Rectal smooth muscle tissue (tissue), 1 donor: ENCODE data around the gene DKKL1.
A peak's percentile ranks its signal among the peaks of the same experiment; 100 is the strongest.
"Not testable (repeated sequence)": the region's sequence is repeated elsewhere in the genome, so short reads cannot be mapped to it uniquely, and the experiment has no call there.

ENCODE experiments used
- H3K27ac ChIP-seq: one replicate; pipeline ENCODE4 v1.7.0; 2013; ENCODE audit warnings: low read depth, low read length, inconsistent platforms
- H3K27me3 ChIP-seq: one replicate; pipeline ENCODE4 v1.7.0; 2013; ENCODE audit warnings: low read length; ENCODE audit not compliant: control insufficient read depth, insufficient read depth
- H3K36me3 ChIP-seq: one replicate; pipeline ENCODE4 v1.7.0; 2013; ENCODE audit warnings: low read length; ENCODE audit not compliant: control insufficient read depth, insufficient read depth
- H3K4me1 ChIP-seq: one replicate; pipeline ENCODE4 v1.7.0; 2013; ENCODE audit warnings: low read length; ENCODE audit not compliant: control insufficient read depth, insufficient read depth
- H3K4me3 ChIP-seq: one replicate; pipeline ENCODE4 v1.7.0; 2013; ENCODE audit warnings: low read length
- H3K9ac ChIP-seq: one replicate; pipeline ENCODE4 v1.7.0; 2013; ENCODE audit warnings: low read length

The DKKL1 gene

DNA sequence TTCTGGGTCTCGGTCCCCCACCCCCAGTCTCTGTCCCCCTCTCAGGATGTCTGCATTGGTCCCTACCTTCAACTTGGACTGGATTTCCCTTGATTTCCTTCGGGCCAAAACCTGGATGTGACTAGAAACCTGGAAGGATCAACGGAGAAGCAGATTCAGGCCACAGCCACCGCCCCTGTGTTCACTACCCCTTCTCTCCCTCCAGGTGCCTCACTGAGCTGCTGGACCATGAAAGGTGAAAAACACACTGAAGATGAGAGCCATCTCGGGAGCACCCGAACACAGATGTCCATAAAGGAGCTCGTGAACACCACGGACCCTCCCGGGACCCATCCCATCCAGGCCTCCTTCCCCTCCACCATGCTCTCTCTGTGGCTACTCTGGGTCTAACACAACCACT, 6.5 kb upstream of the DKKL1 start:
- no peaks in the 10 kb centered on the region for H3K4me1 ChIP-seq
- no peak overlapping the region for H3K4me3 ChIP-seq
- H3K27me3 ChIP-seq, result no peaks in the 10 kb centered on the region
- no peak overlapping the region for H3K9ac ChIP-seq
- peak overlapping the region; percentile 6 for H3K27ac ChIP-seq
- peaks cover 7% of the 10 kb centered on the region for H3K36me3 ChIP-seq

DNA sequence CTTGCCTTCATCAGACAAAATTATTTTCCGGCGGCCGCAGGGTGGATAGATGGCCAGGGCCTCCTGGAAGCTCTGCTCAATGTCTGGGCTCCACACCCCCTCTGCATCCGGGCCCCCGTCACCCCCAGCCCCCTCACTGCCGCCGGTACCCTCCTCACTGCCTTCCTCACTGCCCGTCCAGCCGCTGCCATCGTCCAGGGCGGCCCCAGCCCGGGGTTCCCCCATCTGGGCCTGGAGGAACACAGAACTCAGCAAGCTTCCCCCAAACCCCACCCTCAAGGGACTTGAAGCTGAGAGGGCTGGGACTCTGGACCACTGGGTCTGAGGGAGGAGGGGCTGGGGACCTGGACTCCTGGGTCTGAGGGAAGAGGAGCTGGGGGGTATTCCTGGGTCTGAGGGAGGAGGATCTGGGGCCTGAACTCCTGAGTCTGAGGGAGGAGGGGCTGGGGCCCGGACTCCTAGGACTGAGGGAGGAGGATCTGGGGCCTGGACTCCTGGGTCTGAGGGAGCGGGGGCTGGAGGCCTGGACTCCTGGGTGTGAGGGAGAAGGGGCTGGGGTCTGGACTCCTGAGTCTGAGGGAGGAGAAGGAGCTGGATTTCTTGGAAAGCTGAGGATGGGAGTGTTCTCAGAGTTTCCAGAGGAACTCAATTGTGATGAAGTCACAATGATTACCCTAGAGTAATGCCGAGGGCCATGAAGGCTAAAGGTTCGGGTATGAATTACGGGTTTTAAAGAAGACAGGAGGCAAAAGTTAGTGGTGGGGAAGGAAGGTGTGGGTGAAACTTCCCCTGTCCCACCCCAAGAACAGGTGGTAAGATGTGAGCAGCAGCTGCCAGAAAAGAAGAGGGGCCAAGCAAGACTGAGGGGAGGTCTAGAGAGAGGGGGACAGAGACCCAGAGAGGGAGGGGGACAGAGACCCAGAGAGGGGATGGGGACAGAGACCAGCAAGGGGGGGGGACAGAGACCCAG, 3.5 kb upstream of the DKKL1 start:
- H3K27ac ChIP-seq, result peak overlapping the region; percentile 93
- no peaks in the 10 kb centered on the region for H3K27me3 ChIP-seq
- H3K4me1 ChIP-seq, result peaks cover 6% of the 10 kb centered on the region
- H3K9ac ChIP-seq, result no peak overlapping the region
- peaks cover 4% of the 10 kb centered on the region for H3K36me3 ChIP-seq
- H3K4me3 ChIP-seq, result no peak overlapping the region

DNA sequence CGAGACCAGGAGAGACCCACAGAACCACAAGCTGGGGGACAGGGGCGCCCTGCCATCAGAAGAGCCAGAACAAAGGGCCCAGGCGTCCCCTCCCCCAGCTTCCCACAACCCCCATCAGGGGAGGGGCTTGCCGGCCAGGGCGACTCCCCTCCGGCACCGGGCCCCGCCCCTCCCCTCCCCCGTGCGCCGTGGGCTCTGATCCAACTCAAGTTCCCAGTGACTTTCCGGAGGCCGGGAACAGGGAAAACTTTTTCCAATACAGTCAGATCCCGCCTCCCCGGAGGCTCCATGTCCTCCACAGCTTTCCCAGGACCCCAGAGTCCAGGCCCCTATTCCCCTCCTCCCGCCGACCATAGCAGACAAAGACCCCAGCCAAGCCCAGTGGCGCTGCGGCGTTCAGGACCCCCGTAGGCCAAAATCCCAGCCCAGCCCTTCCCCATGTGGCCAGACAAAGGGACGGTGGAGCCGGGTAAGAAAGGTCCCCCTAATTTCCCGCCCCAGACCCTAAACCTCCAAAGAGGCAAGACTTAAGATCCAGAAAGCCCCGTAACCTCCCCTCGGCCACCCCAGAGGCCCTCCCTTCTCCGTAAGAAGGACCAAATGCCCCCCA, 2.1 kb upstream of the DKKL1 start:
- Histone ChIP-seq H3K4me1 (peaks cover 6% of the 10 kb centered on the region), H3K27me3 (no peaks in the 10 kb centered on the region), H3K4me3 (peak overlapping the region; percentile 79), H3K9ac (peak overlapping the region; percentile 78), H3K27ac (peak overlapping the region; percentile 93), H3K36me3 (peaks cover 2% of the 10 kb centered on the region)

DNA sequence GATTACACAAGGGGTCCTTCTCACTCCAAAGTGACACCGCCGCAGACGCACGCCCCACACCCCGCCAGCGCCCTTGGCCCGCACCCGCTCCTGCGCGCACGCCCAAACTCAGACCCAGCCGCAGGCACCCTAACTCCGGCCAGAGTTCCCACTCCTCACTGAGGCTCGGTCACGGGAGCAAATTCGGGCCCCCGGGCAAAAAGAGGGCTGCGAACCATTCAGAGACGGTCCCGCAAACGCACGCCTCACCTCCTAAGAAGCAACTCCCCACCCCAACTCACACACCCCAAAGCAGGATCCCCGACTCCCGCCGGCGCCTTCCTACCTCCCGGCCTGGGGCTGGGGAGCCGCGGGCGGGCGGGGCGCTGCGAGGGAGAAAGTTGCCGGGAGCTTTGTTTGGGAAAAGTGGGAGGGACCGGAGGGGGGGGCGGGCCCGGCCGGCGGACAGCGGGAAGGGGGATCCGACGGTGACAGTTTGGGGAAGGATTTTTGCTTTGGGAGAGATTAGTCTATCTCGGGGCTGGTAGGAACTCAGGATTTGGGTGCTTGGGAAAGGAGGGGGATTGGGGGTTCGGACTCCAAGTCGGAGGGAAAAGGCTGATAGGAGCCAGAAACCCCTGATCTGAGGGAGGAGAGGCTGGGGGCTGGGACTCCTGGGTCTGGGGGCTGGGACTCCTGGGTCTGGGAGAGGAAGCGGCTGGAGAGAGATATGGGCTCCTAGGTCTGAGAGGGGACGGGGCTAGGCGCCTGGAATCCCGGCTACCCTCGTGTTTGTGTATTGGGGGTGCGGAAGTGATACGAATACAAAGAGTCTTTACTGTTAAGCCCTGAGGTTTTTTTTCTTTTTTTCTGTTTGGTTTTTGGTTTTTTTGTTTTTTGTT, 1.4 kb upstream of the DKKL1 start, which contains the start of gene TEAD2:
TEAD2 (minus strand) TSS at position 369 of the 881 bp plus-strand sequence. CDS start 2,341 bp downstream, outside the sequence.
- H3K4me1 ChIP-seq, result peaks cover 6% of the 10 kb centered on the region
- peak within 1 kb of the TSS; percentile 79 for H3K4me3 ChIP-seq

DNA sequence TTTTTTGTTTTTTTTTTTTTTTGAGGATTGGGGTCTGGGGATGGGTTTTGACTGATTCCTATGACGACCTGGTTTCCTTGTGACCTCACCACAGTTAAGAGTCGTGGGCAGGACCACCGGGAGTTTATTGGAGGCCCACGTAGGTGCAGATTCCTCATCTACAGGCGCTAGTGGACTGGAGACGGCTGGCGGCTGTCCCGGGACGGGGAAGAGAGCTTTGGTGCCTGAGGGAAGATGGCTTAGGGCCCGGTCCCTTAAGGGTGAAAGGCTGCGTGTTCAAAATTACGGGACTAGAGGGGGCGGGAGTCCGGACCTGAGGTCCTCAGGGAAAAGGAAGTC, 779 bp upstream of the DKKL1 start:
- peak overlapping the region; percentile 93 for H3K27ac ChIP-seq
- peaks cover 6% of the 10 kb centered on the region for H3K4me1 ChIP-seq
- H3K9ac ChIP-seq, result peak overlapping the region; percentile 40
- peaks cover 2% of the 10 kb centered on the region for H3K36me3 ChIP-seq
- peak overlapping the region; percentile 68 for H3K4me3 ChIP-seq
- H3K27me3 ChIP-seq, result no peaks in the 10 kb centered on the region

More for the DNA sequence above, 1.4 kb upstream of the DKKL1 start, which contains the start of gene TEAD2:
- Histone ChIP-seq H3K9ac (peak within 1 kb of the TSS; percentile 78), H3K27ac (peak within 1 kb of the TSS; percentile 93), H3K27me3 (no peaks in the 10 kb centered on the region), H3K36me3 (peaks cover 2% of the 10 kb centered on the region)

DNA sequence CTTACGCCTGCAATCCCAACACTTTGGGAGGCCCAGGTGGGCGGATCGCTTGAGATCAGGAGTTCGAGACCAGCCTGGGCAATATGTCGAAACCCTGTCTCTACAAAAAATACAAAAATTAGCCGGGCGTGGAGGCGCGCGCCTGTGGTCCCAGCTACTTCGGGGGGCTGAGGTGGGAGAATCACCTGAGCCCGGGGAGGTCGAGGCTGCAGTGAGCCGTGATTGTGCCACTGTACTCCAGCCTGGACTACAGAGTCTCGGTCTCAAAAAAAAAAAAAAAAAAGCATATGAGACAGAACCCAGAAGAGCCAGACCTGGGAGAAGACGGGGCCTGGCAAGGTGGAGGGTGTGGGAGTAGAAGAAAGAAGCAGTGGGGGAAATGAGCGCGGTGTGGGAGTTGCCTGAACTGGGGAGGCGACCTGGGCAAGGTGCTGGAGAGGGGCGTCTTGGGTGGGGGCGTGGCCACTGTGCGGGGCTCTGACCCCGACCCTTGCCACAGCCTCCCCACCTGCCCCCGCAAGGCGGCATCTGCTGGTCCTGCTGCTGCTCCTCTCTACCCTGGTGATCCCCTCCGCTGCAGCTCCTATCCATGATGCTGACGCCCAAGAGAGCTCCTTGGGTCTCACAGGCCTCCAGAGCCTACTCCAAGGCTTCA, 533 bp downstream of the DKKL1 start:
- peaks cover 6% of the 10 kb centered on the region for H3K4me1 ChIP-seq
- peak overlapping the region; percentile 68 for H3K4me3 ChIP-seq
- H3K9ac ChIP-seq, result no peak overlapping the region
- no peaks in the 10 kb centered on the region for H3K36me3 ChIP-seq
- H3K27me3 ChIP-seq, result no peaks in the 10 kb centered on the region
- peak overlapping the region; percentile 93 for H3K27ac ChIP-seq

DNA sequence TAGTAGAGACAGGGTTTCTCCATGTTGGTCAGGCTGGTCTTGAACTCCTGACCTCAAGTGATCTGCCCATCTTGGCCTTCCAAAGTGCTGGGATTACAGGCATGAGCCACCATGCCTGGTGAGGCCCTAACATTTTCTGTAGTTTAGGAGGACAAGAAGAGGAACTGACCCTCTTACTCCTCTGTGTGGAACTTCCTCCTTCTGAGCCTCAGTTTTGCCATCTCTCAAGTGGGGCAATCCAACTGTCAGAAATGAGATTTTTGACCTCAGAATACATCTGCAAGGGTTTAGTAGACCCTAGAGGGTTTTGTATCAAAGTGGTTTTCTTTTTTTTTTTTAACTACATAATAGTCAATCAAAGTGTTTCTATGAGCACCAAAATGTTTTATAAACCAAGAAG, 2.4 kb downstream of the DKKL1 start:
- no peaks in the 10 kb centered on the region for H3K27me3 ChIP-seq
- H3K4me1 ChIP-seq, result peaks cover 6% of the 10 kb centered on the region
- no peak overlapping the region for H3K9ac ChIP-seq
- no peak overlapping the region for H3K4me3 ChIP-seq
- no peak overlapping the region for H3K27ac ChIP-seq
- H3K36me3 ChIP-seq, result no peaks in the 10 kb centered on the region

DNA sequence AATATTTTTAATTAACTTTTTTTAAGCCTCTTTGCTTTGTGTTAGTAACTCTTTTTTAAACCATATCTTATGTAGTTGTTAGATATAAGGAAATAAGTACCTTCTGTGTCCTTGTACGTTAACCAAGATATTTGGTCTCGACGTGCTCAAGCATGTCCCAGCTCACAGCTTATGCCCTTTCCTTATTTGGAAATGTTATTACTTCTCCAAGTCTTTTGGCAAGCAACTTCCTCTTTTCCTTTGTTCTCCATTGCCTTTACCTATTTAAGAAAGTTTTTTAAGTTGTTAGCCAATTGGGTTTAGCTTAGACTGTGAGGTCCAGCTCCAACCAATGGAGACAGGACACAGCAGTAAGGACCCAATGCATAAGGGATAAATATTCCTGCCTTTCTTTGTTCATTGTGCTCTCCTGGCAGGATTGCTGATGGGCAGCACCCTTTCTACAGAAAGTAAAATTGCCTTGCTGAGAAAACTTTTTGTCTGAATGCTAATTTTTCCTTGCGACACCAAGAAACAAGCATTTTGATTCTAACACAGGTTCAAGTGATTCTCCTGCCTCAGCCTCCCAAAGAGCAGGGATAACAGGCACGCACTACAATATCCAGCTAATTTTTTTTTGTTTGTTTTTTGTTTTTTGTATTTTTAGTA, 5.2 kb downstream of the DKKL1 start:
- no peak overlapping the region for H3K27ac ChIP-seq
- H3K4me3 ChIP-seq, result no peak overlapping the region
- no peaks in the 10 kb centered on the region for H3K27me3 ChIP-seq
- H3K4me1 ChIP-seq, result no peaks in the 10 kb centered on the region
- H3K9ac ChIP-seq, result no peak overlapping the region
- no peaks in the 10 kb centered on the region for H3K36me3 ChIP-seq

DNA sequence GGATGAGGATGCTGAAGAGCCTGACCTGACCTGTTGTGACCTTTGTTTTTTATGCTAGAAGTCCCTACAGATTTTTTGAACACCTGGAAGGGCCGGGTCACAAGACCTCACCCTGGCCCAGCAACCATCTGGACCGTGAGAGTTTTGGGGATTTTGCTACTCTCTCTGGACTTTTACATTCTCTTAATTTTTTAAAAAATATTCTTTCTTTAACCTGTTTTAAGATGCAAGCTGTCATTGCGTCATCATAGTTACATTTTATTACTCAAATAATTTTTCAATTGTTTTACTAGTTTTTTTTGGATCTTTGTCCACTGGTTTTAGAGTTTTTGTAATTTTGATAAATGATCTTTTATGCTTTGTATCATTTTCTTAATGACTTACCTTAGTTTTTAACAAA, 7.5 kb downstream of the DKKL1 start:
- Histone ChIP-seq H3K4me1 (no peaks in the 10 kb centered on the region), H3K36me3 (no peaks in the 10 kb centered on the region), H3K27me3 (no peaks in the 10 kb centered on the region), H3K9ac (no peak overlapping the region), H3K27ac (no peak overlapping the region), H3K4me3 (no peak overlapping the region)

DNA sequence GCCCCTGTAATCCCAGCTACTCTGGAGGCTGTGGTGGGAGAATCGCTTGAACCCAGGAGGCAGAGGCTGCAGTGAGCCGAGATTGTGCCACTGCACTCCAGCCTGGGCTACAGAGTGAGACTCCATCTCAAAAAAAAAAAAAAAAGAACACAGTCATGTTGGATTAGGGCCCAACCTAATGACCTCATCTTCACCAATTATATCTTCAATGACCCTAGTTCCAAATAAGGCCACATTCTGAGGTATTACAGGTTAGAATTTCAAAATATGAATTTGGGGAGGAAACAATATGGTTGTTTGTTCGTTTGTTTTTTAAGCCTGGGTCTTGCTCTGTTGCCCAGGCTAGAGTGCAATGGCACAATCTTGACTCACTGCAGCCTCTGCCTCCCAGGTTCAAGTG, 9.5 kb downstream of the DKKL1 start:
- H3K27ac ChIP-seq, H3K4me3 ChIP-seq, H3K27me3 ChIP-seq, H3K36me3 ChIP-seq, H3K9ac ChIP-seq, H3K4me1 ChIP-seq: not testable (repeated sequence)

DNA sequence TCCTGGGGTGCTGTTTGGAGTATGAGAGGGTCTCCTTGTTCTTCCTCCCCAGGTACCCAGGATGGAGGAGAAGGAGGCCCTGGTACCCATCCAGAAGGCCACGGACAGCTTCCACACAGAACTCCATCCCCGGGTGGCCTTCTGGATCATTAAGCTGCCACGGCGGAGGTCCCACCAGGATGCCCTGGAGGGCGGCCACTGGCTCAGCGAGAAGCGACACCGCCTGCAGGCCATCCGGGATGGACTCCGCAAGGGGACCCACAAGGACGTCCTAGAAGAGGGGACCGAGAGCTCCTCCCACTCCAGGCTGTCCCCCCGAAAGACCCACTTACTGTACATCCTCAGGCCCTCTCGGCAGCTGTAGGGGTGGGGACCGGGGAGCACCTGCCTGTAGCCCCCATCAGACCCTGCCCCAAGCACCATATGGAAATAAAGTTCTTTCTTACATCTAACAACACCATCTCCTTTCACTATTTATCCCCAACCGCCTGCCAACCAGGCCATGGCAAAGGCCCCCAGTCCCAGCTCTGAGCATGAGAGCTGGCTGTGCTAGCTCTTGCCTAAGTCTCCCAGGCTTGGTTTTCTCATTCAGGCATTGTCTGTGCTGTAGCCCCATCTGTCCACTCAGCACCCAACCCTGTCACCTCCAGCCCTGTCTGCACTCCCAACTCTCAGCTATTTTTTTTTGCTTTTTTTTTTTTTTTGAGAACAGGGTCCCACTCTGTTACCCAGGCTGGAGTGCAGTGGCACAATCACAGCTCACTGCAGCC, 11.2 kb downstream of the DKKL1 start:
- no peak overlapping the region for H3K9ac ChIP-seq
- H3K27ac ChIP-seq, result no peak overlapping the region
- H3K36me3 ChIP-seq, result no peaks in the 10 kb centered on the region
- no peaks in the 10 kb centered on the region for H3K4me1 ChIP-seq
- no peaks in the 10 kb centered on the region for H3K27me3 ChIP-seq
- H3K4me3 ChIP-seq, result no peak overlapping the region
